Measurements from ENCODE around the gene MEOX2. TPM values are rescaled to one million over a fixed set of nuclear protein-coding genes. Genes with fewer than 3 reads are reported as not detected.

The MEOX2 gene
- total RNA-seq, 1 experiment from 2014 or later: not detected

DNA sequence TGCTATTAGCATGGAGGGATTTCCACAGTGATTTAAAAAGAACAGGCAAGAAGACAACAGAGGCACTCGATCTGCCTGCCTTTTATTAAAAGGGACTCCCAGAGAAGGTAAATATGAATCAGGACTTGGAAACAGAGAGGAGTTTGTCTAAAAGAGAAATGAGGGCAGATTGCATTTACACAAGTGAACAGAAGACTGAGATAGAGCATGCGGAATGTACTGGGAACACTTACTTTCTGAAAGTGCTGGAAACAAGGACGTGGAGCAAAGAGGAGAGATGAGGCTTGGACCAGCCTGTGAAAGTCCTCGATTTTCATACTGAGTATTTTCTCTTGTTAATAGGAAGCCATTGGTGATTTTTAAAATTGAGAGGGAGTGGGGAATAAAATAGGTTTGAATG is 35.7 kb downstream of the MEOX2 start:
- intact Hi-C loops (cut with micrococcal nuclease; ENCODE audit: unreplicated experiment): no loop called here
- Mint-ChIP-seq H3K36me3 (ENCODE audit: insufficient read depth, unreplicated experiment) (no peaks in the 10 kb centered on the region), H3K27ac (ENCODE audit: unreplicated experiment) (no peak overlapping the region), H3K9me3 (ENCODE audit: unreplicated experiment) (no peaks in the 10 kb centered on the region), H3K4me1 (ENCODE audit: low read depth, unreplicated experiment) (no peaks in the 10 kb centered on the region), H3K27me3 (ENCODE audit: insufficient read depth, unreplicated experiment) (no peaks in the 10 kb centered on the region), H3K4me3 (ENCODE audit: unreplicated experiment) (no peak overlapping the region)
- no peaks in the 10 kb centered on the region for H3K9me3 ChIP-seq
- CTCF ChIA-PET: no interaction called here
- no peak overlapping the region for H3K4me3 ChIP-seq (ENCODE audit: low read depth, low read length)
- POLR2A ChIA-PET: no interaction called here
- H3K4me1 ChIP-seq: no peaks in the 10 kb centered on the region
- BruUV-seq (replicated peaks): no TSS peak
- TF ChIP-seq, protein P1, sequence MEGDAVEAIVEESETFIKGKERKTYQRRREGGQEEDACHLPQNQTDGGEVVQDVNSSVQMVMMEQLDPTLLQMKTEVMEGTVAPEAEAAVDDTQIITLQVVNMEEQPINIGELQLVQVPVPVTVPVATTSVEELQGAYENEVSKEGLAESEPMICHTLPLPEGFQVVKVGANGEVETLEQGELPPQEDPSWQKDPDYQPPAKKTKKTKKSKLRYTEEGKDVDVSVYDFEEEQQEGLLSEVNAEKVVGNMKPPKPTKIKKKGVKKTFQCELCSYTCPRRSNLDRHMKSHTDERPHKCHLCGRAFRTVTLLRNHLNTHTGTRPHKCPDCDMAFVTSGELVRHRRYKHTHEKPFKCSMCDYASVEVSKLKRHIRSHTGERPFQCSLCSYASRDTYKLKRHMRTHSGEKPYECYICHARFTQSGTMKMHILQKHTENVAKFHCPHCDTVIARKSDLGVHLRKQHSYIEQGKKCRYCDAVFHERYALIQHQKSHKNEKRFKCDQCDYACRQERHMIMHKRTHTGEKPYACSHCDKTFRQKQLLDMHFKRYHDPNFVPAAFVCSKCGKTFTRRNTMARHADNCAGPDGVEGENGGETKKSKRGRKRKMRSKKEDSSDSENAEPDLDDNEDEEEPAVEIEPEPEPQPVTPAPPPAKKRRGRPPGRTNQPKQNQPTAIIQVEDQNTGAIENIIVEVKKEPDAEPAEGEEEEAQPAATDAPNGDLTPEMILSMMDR (IDR thresholded peaks at IDR 0.05; ENCODE audit: insufficient read depth in 1 of 2, low read depth in 1 of 2, low read length in 1 of 2, severe bottlenecking in 1 of 2, unreplicated experiment in 1 of 2): no peak
- H3K27me3 ChIP-seq (replicated peaks; ENCODE audit: control insufficient read depth, insufficient read depth, low read length): no peaks in the 10 kb centered on the region
- H3K36me3 ChIP-seq (ENCODE audit: control insufficient read depth, insufficient read depth, low read length): no peaks in the 10 kb centered on the region
- DNase-seq: no peak

DNA sequence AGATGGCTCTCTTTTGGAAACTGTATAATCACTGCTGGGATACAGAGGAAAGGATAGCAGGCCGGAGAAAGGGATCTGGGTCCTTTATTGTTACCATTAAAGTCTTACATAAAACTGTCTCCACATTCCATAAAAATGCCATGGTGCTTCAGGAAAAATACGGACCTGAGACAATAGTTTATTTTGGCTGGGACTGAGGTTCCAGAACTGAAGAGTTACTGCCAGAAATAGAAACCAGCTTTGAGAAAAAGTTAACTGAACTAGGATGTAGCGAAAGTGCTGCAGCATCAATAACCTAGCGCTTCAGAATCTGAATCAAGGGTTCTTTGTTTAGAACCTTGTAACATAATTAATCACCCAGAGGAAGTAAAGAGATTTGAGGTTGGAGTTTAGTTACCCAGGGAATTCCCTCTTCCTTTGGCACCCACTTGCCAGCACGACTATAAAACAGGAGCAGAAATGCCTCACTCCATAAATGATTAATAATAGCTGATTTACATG is 38.0 kb downstream of the MEOX2 start:
- no peaks in the 10 kb centered on the region for H3K27me3 Mint-ChIP-seq (ENCODE audit: insufficient read depth, unreplicated experiment)
- no TSS peak for BruUV-seq (replicated peaks)
- no peak overlapping the region for H3K4me3 Mint-ChIP-seq (ENCODE audit: unreplicated experiment)
- H3K4me1 ChIP-seq: no peaks in the 10 kb centered on the region
- H3K4me3 ChIP-seq (ENCODE audit: low read depth, low read length): no peak overlapping the region
- ChIA-PET CTCF (no interaction called here), POLR2A (no interaction called here)
- no peaks in the 10 kb centered on the region for H3K9me3 ChIP-seq
- no peak for DNase-seq
- H3K36me3 Mint-ChIP-seq (ENCODE audit: insufficient read depth, unreplicated experiment): no peaks in the 10 kb centered on the region
- no peak overlapping the region for H3K27ac Mint-ChIP-seq (ENCODE audit: unreplicated experiment)
- no peaks in the 10 kb centered on the region for H3K4me1 Mint-ChIP-seq (ENCODE audit: low read depth, unreplicated experiment)
- H3K36me3 ChIP-seq (ENCODE audit: control insufficient read depth, insufficient read depth, low read length): no peaks in the 10 kb centered on the region
- H3K9me3 Mint-ChIP-seq (ENCODE audit: unreplicated experiment): no peaks in the 10 kb centered on the region
- no peaks in the 10 kb centered on the region for H3K27me3 ChIP-seq (replicated peaks; ENCODE audit: control insufficient read depth, insufficient read depth, low read length)
- TF ChIP-seq, protein P1 (IDR thresholded peaks at IDR 0.05; ENCODE audit: insufficient read depth in 1 of 2, low read depth in 1 of 2, low read length in 1 of 2, severe bottlenecking in 1 of 2, unreplicated experiment in 1 of 2): no peak
- intact Hi-C loops (cut with micrococcal nuclease; ENCODE audit: unreplicated experiment): no loop called here

DNA sequence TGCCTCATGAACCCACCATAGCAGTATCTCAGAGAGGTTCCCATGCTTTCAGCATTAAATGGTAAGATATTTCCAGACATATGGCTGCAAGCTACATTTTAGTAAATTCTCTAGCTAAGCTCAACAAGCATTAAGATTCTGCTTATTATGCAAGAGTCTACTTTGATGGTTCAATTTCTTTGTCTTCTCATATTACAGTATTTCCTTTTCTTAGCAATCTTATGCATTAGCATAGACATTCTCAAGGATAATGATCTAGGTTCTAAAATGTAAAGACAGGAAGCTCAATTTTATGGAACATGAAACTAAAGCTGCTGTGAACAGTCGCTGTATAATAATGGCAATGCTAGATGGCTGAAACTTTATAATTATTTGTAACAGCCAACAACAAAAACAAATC is 39.2 kb downstream of the MEOX2 start:
- Mint-ChIP-seq H3K4me3 (ENCODE audit: unreplicated experiment) (no peak overlapping the region), H3K27me3 (ENCODE audit: insufficient read depth, unreplicated experiment) (no peaks in the 10 kb centered on the region), H3K9me3 (ENCODE audit: unreplicated experiment) (no peaks in the 10 kb centered on the region), H3K4me1 (ENCODE audit: low read depth, unreplicated experiment) (no peaks in the 10 kb centered on the region), H3K36me3 (ENCODE audit: insufficient read depth, unreplicated experiment) (no peaks in the 10 kb centered on the region), H3K27ac (ENCODE audit: unreplicated experiment) (no peak overlapping the region)
- no peaks in the 10 kb centered on the region for H3K36me3 ChIP-seq (ENCODE audit: control insufficient read depth, insufficient read depth, low read length)
- ChIA-PET POLR2A (no interaction called here), CTCF (no interaction called here)
- no peak for DNase-seq
- H3K9me3 ChIP-seq: no peaks in the 10 kb centered on the region
- no peaks in the 10 kb centered on the region for H3K4me1 ChIP-seq
- intact Hi-C loops (cut with micrococcal nuclease; ENCODE audit: unreplicated experiment): no loop called here
- BruUV-seq (replicated peaks): no TSS peak
- TF ChIP-seq, protein P1 (IDR thresholded peaks at IDR 0.05; ENCODE audit: insufficient read depth in 1 of 2, low read depth in 1 of 2, low read length in 1 of 2, severe bottlenecking in 1 of 2, unreplicated experiment in 1 of 2): no peak
- H3K27me3 ChIP-seq (replicated peaks; ENCODE audit: control insufficient read depth, insufficient read depth, low read length): no peaks in the 10 kb centered on the region
- H3K4me3 ChIP-seq (ENCODE audit: low read depth, low read length): no peak overlapping the region

Measured in Caco-2 (cell line).